Spinal cord (tissue), 10 donors: Measurements from ENCODE around the gene PATJ. TPM values are rescaled to one million over a fixed set of nuclear protein-coding genes. Genes with fewer than 3 reads are reported as not detected.
"Not testable (repeated sequence)": the region's sequence is repeated elsewhere in the genome, so short reads cannot be mapped to it uniquely, and the experiment has no call there.

Experiments used
- DNase-seq, 6 donors: peaks; one replicate each; pipeline versions ENCODE4 v3.0.0 to v3.0.0-alpha.2; 2013 to 2015; ENCODE audit warnings: low spot score in 6 of 6, low read depth in 4 of 6
- H3K27ac ChIP-seq: one replicate; pipeline ENCODE4 v1.5.1; 2013; ENCODE audit warnings: low read depth, low read length, control low read depth
- H3K27me3 ChIP-seq: one replicate; pipeline ENCODE4 v1.6.1; 2013; ENCODE audit warnings: low read length; ENCODE audit not compliant: control insufficient read depth, insufficient read depth
- H3K36me3 ChIP-seq: one replicate; pipeline ENCODE4 v1.6.1; 2013; ENCODE audit warnings: low read length; ENCODE audit not compliant: control insufficient read depth, insufficient read depth
- H3K4me1 ChIP-seq: one replicate; pipeline ENCODE4 v1.6.1; 2013; ENCODE audit warnings: low read length; ENCODE audit not compliant: control insufficient read depth, insufficient read depth
- H3K4me3 ChIP-seq: one replicate; pipeline ENCODE4 v1.5.1; 2013; ENCODE audit warnings: low read depth, low read length, control low read depth
- H3K9me3 ChIP-seq: one replicate; pipeline ENCODE4 v1.6.1; 2013; ENCODE audit warnings: low read length; ENCODE audit not compliant: control insufficient read depth, insufficient read depth
- WGBS: methylation state at CpG from one replicate; pipeline ENCODE4 v1.1.5; 2013; ENCODE audit warnings: missing lambda C conversion rate; ENCODE audit not compliant: insufficient coverage; 5-methylcytosine and 5-hydroxymethylcytosine counted together
- polyA plus RNA-seq, 2 donors: library from polyadenylated mRNA; unstranded; fragments of 120-200 nt; gene quantifications; one replicate each; pipeline ENCODE4 v1.2.1, GENCODE V29; 2013; ENCODE audit not compliant: insufficient read length in 2 of 2
- total RNA-seq, 2 donors: library from RNA; depleted of rRNA in 1 of 2; stranded (reverse); fragments of 120-200 nt in 1 of 2; fragments of >200 nt in 1 of 2; gene quantifications; one replicate each; pipeline versions ENCODE4 v1.2.3 to v1.2.4, GENCODE V29; 2013 to 2014
- donor health status: healthy.

The PATJ gene
- total and polyA plus RNA-seq, 4 donors, result 18.8 to 58.2 (median 37.8) TPM

GRCh38 chr1:62176597-62177312 lies 434.5 kb downstream of the PATJ start:
- Histone ChIP-seq H3K36me3 (no peaks in the 10 kb centered on the region), H3K27ac (no peak overlapping the region), H3K27me3 (peaks cover 4% of the 10 kb centered on the region), H3K4me3 (no peak overlapping the region), H3K4me1 (peaks cover 3% of the 10 kb centered on the region), H3K9me3 (no peaks in the 10 kb centered on the region)
- DNase-seq, result no peak
- 92% methylated on average over 7 of the region's 14 CpGs for WGBS

- H3K27me3 ChIP-seq, result peaks cover 4% of the 10 kb centered on the region
- WGBS, result 100% methylated on average over 1 of the region's 1 CpG
- no peaks in the 10 kb centered on the region for H3K9me3 ChIP-seq
- H3K4me1 ChIP-seq, result peaks cover 3% of the 10 kb centered on the region
- no peaks in the 10 kb centered on the region for H3K36me3 ChIP-seq
- no peak for DNase-seq
- H3K4me3 ChIP-seq, result no peak overlapping the region
- H3K27ac ChIP-seq, result no peak overlapping the region
These were observed 435.3 kb downstream of the PATJ start for GRCh38 chr1:62177621-62178020.

GRCh38 chr1:62178372-62178771 lies 436.1 kb downstream of the PATJ start:
- Histone ChIP-seq H3K27me3 (peaks cover 4% of the 10 kb centered on the region), H3K27ac (no peak overlapping the region), H3K4me1 (peaks cover 3% of the 10 kb centered on the region), H3K4me3 (no peak overlapping the region), H3K36me3 (no peaks in the 10 kb centered on the region), H3K9me3 (no peaks in the 10 kb centered on the region)
- no peak for DNase-seq
- 73% methylated on average over 7 of the region's 7 CpGs for WGBS

GRCh38 chr1:62180054-62180453 lies 437.8 kb downstream of the PATJ start:
- H3K4me3 ChIP-seq, H3K27ac ChIP-seq, H3K27me3 ChIP-seq, H3K4me1 ChIP-seq, H3K9me3 ChIP-seq, H3K36me3 ChIP-seq, DNase-seq: not testable (repeated sequence)
- 69% methylated on average over 3 of the region's 4 CpGs for WGBS

GRCh38 chr1:62180639-62181038 lies 438.4 kb downstream of the PATJ start:
- no peaks in the 10 kb centered on the region for H3K9me3 ChIP-seq
- peaks cover 4% of the 10 kb centered on the region for H3K27me3 ChIP-seq
- H3K4me1 ChIP-seq, result peaks cover 3% of the 10 kb centered on the region
- H3K4me3 ChIP-seq, result no peak overlapping the region
- no peaks in the 10 kb centered on the region for H3K36me3 ChIP-seq
- no peak for DNase-seq
- WGBS, result no CpG with 5 or more reads among the region's 6 CpGs
- H3K27ac ChIP-seq, result no peak overlapping the region

GRCh38 chr1:62181532-62181931 lies 439.3 kb downstream of the PATJ start:
- no peaks in the 10 kb centered on the region for H3K9me3 ChIP-seq
- peaks cover 3% of the 10 kb centered on the region for H3K4me1 ChIP-seq
- no peak overlapping the region for H3K27ac ChIP-seq
- no peak for DNase-seq
- no peaks in the 10 kb centered on the region for H3K36me3 ChIP-seq
- 55% methylated on average over 5 of the region's 7 CpGs for WGBS
- H3K27me3 ChIP-seq, result peaks cover 4% of the 10 kb centered on the region
- no peak overlapping the region for H3K4me3 ChIP-seq

- not testable (repeated sequence) for H3K4me3 ChIP-seq
- 66% methylated on average over 7 of the region's 8 CpGs for whole genome bisulfite sequencing
These were observed 439.9 kb downstream of the PATJ start for GRCh38 chr1:62182157-62182556.

GRCh38 chr1:62183164-62184020 lies 441.1 kb downstream of the PATJ start:
- H3K36me3 ChIP-seq, H3K4me1 ChIP-seq, H3K27me3 ChIP-seq, H3K4me3 ChIP-seq, H3K9me3 ChIP-seq, H3K27ac ChIP-seq: not testable (repeated sequence)
- 47% methylated on average over 5 of the region's 11 CpGs for WGBS
- peak in 1 of 6 donors; percentile 42 for DNase-seq

More at GRCh38 chr1:62182157-62182556, 439.9 kb downstream of the PATJ start:
- peak in 1 of 6 donors; percentile 72 for DNase-seq
- H3K9me3 ChIP-seq, H3K4me1 ChIP-seq, H3K36me3 ChIP-seq, H3K27ac ChIP-seq, H3K27me3 ChIP-seq: not testable (repeated sequence)

- no peak overlapping the region for H3K27ac ChIP-seq
- peaks cover 3% of the 10 kb centered on the region for H3K4me1 ChIP-seq
- DNase-seq, result no peak
- H3K27me3 ChIP-seq, result peaks cover 4% of the 10 kb centered on the region
- H3K9me3 ChIP-seq, result no peaks in the 10 kb centered on the region
- no peak overlapping the region for H3K4me3 ChIP-seq
- WGBS, result 58% methylated on average over 3 of the region's 7 CpGs
- H3K36me3 ChIP-seq, result no peaks in the 10 kb centered on the region
These were observed 442.1 kb downstream of the PATJ start for GRCh38 chr1:62184336-62184735.

GRCh38 chr1:62185233-62185632 lies 443.0 kb downstream of the PATJ start:
- H3K4me3 ChIP-seq, DNase-seq, H3K9me3 ChIP-seq, H3K27me3 ChIP-seq, H3K4me1 ChIP-seq, H3K36me3 ChIP-seq, H3K27ac ChIP-seq: not testable (repeated sequence)
- 98% methylated on average over 6 of the region's 6 CpGs for WGBS
